ENCODE measurements around the gene CUL3.

Gene CUL3

GRCh38 chr2:224563537-224563936 is 21.6 kb downstream of the CUL3 start:
- no peak for DNase-seq (ENCODE audit: extremely low spot score)
- CTCF ChIA-PET, result interaction anchor here (4.1 kb wide), 1 partner anchor 7 kb away, joined by 23 read pairs; no protein-coding TSS in a partner anchor
- POLR2A ChIA-PET, result no interaction called here
- no peak for TF ChIP-seq CTCF (IDR thresholded peaks at IDR 0.05; ENCODE audit: control extremely low read depth, extremely low read depth, low read depth, missing control alignments)

GRCh38 chr2:224562831-224563230 is 22.3 kb downstream of the CUL3 start:
- TF ChIP-seq CTCF (IDR thresholded peaks at IDR 0.05; ENCODE audit: control extremely low read depth, extremely low read depth, low read depth, missing control alignments), result no peak
- POLR2A ChIA-PET, result no interaction called here
- CTCF ChIA-PET, result interaction anchor here (1.2 to 4.1 kb wide), 4 partner anchors 8 to 31 kb away, joined by 4 to 23 read pairs (median 6); no protein-coding TSS in a partner anchor
- no peak for DNase-seq (ENCODE audit: extremely low spot score)

GRCh38 chr2:224561234-224562005 is 23.7 kb downstream of the CUL3 start:
- POLR2A ChIA-PET, result interaction anchor here (0.6 to 1.4 kb wide), 2 partner anchors 16 to 24 kb away, joined by 3 to 4 read pairs; partner anchors contain the start of gene CUL3
- no peak for TF ChIP-seq CTCF (IDR thresholded peaks at IDR 0.05; ENCODE audit: control extremely low read depth, extremely low read depth, low read depth, missing control alignments)
- peak; percentile 22 for DNase-seq (ENCODE audit: extremely low spot score)
- CTCF ChIA-PET, result interaction anchor here (1.0 to 4.1 kb wide), 10 partner anchors 9 to 46 kb away, joined by 3 to 23 read pairs (median 4); partner anchors contain the start of gene CUL3

- POLR2A ChIA-PET, result interaction anchor here (0.6 kb wide), 1 partner anchor 10 kb away, joined by 4 read pairs; no protein-coding TSS in a partner anchor
- DNase-seq (ENCODE audit: extremely low spot score), result no peak
- no peak for TF ChIP-seq CTCF (IDR thresholded peaks at IDR 0.05; ENCODE audit: control extremely low read depth, extremely low read depth, low read depth, missing control alignments)
- CTCF ChIA-PET, result interaction anchor here (0.6 to 4.1 kb wide), 7 partner anchors 10 to 295 kb away, joined by 3 to 23 read pairs (median 3); no protein-coding TSS in a partner anchor
Observed at GRCh38 chr2:224560549-224560948, 24.6 kb downstream of the CUL3 start.

GRCh38 chr2:224557610-224558009 is 27.6 kb downstream of the CUL3 start:
- no peak for TF ChIP-seq CTCF (IDR thresholded peaks at IDR 0.05; ENCODE audit: control extremely low read depth, extremely low read depth, low read depth, missing control alignments)
- DNase-seq (ENCODE audit: extremely low spot score), result no peak
- ChIA-PET POLR2A (interaction anchor here (0.7 kb wide), 1 partner anchor 28 kb away, joined by 7 read pairs; no protein-coding TSS in a partner anchor), CTCF (interaction anchor here (1.4 kb wide), 1 partner anchor 11 kb away, joined by 4 read pairs; no protein-coding TSS in a partner anchor)

- CTCF ChIA-PET, result no interaction called here
- no peak for DNase-seq (ENCODE audit: extremely low spot score)
- TF ChIP-seq CTCF (IDR thresholded peaks at IDR 0.05; ENCODE audit: control extremely low read depth, extremely low read depth, low read depth, missing control alignments), result no peak
- POLR2A ChIA-PET, result no interaction called here
Observed at GRCh38 chr2:224556381-224556780, 28.8 kb downstream of the CUL3 start.
